ENCODE measurements around the gene DHRS9.

Gene DHRS9

DNA sequence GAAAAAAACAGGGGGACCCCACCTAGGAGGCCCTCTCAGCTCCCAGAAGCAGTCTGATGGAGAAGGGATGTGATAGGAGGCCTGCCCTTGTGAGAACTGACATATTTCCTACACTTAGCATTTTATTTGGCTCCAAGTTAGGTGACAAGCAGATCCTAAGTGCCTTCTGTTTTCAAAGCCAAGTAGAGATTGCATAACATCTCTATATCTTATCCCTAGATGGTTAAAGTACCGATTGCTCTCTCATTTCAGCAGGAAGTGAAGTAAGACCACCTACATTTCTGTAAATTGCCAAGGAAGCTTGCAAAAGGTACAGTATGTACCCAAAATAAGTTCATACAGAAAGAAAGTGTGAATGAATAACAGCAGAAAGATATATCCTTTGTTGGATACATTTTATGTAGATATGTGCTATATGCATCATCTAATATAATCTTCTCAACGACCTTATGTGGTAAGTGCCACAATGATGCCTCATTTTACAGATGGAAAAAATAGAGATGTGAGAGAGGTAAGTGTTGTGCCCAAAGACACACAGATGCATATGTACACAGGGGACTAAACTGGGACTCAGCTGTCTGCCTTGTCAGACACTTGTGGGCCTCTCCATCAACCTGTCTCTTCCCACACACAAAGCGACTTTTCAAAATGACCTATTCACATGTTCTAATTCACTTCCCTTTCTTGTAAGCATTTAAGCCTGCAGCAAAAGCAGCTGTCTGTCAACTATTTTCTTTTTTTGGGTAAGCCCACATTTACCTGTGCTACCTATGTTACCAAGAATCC is 38.9 kb downstream of the DHRS9 start:
- TF ChIP-seq, protein P1, sequence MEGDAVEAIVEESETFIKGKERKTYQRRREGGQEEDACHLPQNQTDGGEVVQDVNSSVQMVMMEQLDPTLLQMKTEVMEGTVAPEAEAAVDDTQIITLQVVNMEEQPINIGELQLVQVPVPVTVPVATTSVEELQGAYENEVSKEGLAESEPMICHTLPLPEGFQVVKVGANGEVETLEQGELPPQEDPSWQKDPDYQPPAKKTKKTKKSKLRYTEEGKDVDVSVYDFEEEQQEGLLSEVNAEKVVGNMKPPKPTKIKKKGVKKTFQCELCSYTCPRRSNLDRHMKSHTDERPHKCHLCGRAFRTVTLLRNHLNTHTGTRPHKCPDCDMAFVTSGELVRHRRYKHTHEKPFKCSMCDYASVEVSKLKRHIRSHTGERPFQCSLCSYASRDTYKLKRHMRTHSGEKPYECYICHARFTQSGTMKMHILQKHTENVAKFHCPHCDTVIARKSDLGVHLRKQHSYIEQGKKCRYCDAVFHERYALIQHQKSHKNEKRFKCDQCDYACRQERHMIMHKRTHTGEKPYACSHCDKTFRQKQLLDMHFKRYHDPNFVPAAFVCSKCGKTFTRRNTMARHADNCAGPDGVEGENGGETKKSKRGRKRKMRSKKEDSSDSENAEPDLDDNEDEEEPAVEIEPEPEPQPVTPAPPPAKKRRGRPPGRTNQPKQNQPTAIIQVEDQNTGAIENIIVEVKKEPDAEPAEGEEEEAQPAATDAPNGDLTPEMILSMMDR (IDR thresholded peaks at IDR 0.05; ENCODE audit: low read depth, low read length), result no peak
- no peak overlapping the region for H3K4me3 ChIP-seq (ENCODE audit: low read depth, low read length)

DNA sequence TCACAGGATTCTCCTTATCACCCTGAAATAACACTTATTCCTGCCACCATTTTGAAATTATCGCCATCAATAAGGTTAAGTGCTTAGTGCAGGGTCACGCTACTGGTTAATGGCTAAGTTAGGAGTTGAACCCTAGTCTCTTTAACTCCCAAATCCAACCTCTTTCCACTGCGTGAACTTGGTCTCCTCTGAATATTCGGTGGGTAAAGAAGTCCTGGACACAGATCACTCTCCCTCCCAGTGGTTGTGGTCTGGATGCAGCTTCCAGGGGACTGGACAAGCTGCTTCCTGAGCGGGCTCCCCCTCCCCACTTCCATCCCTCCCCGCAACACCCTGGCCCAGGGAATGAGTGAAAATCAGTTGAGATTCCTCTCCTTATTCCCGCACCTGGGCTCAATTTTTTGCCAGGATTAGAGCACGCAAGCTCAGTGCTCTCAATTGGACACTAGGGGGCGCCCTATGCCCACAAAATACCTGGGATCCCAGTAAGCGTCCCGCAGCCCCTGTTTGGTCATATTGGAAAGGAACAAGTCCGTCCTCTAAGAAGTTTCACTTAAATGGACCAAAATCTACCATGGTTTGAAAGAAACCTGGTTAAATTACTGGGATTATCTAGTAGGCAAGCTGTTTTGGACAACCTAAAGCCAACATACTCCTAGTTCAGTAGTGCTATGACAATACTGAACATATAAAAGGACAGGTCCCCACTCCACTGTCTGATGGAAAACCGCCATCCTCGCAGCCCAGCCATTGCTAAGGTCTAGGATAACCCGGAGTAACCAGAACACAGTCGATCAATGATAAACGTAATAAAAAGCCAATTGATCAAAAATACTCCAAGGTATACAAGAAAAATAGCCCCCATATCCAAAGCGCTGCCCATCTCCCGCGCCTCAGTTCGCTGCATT is 40.4 kb downstream of the DHRS9 start:
- H3K4me3 ChIP-seq (ENCODE audit: low read depth, low read length), result no peak overlapping the region
- TF ChIP-seq, protein P1 (IDR thresholded peaks at IDR 0.05; ENCODE audit: low read depth, low read length), result peak; percentile 33

DNA sequence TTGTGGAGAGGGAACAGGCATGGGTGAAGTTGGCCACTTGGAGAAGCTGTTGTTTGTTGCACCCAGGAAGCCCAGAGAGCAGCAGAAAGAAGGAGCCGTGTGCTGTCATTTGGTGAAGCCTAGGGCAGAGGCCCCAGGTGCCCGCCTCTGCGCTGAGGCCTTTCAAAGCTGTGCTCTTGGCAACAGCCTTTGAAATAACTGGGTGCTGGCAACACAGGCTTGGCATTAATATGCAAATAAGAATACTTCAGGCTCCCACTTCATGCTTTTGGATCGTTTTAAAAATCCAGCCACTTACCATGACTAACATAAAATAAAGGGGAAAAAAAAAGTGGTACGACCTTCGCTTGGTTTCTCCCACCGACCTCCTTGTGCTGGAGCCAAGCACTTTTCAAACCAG is 41.1 kb downstream of the DHRS9 start:
- TF ChIP-seq, protein P1 (IDR thresholded peaks at IDR 0.05; ENCODE audit: low read depth, low read length), result no peak
- no peak overlapping the region for H3K4me3 ChIP-seq (ENCODE audit: low read depth, low read length)

DNA sequence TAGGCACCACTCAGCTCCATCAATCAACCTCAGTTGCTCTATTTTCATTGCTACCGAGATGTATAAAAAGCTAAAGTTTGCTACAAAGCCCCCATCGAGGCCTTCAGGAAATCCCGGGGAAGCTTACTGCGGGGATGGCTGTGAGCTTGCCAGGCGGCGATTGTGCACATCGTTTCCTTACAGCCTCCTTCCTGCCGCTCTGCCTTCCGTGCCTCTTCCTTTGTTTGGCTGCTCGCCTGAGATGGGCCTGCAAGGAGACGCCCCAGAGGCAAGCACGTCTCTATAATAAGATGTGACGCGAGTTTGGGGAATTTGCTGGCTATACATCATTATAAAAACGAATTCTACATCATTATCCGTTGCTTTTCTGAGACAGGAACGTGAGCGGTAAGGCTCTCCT is 41.6 kb downstream of the DHRS9 start:
- TF ChIP-seq, protein P1 (IDR thresholded peaks at IDR 0.05; ENCODE audit: low read depth, low read length), result no peak
- no peak overlapping the region for H3K4me3 ChIP-seq (ENCODE audit: low read depth, low read length)

DNA sequence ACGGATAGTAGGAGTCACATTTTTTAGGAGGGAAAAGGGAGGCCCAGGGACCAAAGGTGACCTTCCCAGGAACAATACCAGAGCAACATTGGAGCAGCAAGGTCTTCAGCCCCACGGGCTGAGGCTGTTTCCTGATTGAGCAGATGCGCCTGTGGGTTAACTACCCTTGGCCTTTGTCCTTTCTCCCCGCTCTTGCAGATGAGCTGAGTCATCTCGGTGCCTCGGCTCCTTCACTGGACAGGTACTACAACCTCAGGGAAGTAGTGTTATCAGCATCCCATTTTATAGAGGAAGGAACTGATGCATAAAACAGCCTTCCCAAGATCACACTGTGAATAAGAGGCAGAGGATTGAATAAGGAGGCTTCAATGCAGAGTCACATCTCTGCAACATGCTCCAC is 43.5 kb downstream of the DHRS9 start:
- TF ChIP-seq, protein P1 (IDR thresholded peaks at IDR 0.05; ENCODE audit: low read depth, low read length), result no peak

DNA sequence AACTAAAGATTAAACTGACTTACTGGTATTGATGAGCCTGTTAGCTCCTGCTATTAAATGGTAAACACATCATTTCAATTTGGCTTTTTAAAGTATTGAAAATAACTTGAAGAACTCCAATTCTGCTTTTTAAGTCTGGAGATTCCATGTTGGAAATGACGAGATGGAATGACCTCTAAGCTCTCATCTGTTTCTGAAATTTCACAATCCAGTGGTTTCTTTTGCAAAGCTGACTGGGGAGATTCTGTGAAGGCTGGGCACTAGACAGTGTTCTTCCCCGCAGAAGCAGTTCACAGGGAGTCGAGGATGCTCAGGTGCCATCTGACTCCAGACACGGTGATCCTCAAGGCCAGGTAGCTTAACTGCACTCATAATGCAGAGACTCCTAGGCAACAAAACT is 44.7 kb downstream of the DHRS9 start:
- no peak overlapping the region for H3K4me3 ChIP-seq (ENCODE audit: low read depth, low read length)
- TF ChIP-seq, protein P1 (IDR thresholded peaks at IDR 0.05; ENCODE audit: low read depth, low read length), result no peak

More for the DNA sequence above, 43.5 kb downstream of the DHRS9 start:
- no peak overlapping the region for H3K4me3 ChIP-seq (ENCODE audit: low read depth, low read length)

DNA sequence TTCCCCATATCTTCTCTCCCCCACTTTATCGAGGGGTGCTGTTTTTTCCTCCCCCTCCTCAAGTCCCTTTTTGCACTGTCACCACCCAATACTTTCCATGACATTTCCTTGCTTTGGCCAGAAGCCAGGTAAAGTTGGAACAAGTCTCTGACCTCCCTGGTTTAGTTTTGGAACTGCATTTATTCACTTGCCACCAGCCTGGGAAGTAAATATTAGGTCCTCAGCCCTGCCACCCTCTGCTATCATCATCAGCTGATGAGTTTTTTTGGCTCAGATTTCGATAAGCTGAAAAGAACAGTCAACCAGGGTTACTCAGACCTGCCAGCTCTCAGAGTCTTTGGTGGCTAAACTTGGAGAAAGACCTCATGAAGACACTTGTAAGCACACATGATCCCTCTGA is 47.0 kb downstream of the DHRS9 start:
- no peak overlapping the region for H3K4me3 ChIP-seq (ENCODE audit: low read depth, low read length)
- TF ChIP-seq, protein P1 (IDR thresholded peaks at IDR 0.05; ENCODE audit: low read depth, low read length), result no peak

All from WI38 (cell line).